Skeletal muscle tissue (tissue), 4 donors: ENCODE data around the gene TUBB4A. TPM values are rescaled to one million over a fixed set of nuclear protein-coding genes. Genes with fewer than 3 reads are reported as not detected.

Source experiments
- H3K27ac ChIP-seq: one replicate; pipeline ENCODE4 v1.7.0; 2013; ENCODE audit warnings: mild to moderate bottlenecking, low read depth, low read length, inconsistent platforms
- H3K27me3 ChIP-seq, 3 donors: one replicate each; pipeline ENCODE4 v1.7.0; 2013; ENCODE audit warnings: low read length in 3 of 3; ENCODE audit not compliant: control insufficient read depth in 3 of 3, insufficient read depth in 3 of 3
- H3K36me3 ChIP-seq, 3 donors: one replicate each; pipeline ENCODE4 v1.7.0; 2013; ENCODE audit warnings: low read length in 3 of 3; ENCODE audit not compliant: control insufficient read depth in 3 of 3, insufficient read depth in 3 of 3
- H3K4me1 ChIP-seq, 3 donors: one replicate each; pipeline ENCODE4 v1.7.0; 2013; ENCODE audit warnings: low read length in 3 of 3, mild to moderate bottlenecking in 3 of 3; ENCODE audit not compliant: control insufficient read depth in 3 of 3, insufficient read depth in 3 of 3
- H3K4me3 ChIP-seq, 3 donors: one replicate each; pipeline ENCODE4 v1.7.0; 2013; ENCODE audit warnings: low read length in 3 of 3
- H3K9ac ChIP-seq, 3 donors: one replicate each; pipeline ENCODE4 v1.7.0; 2013; ENCODE audit warnings: low read length in 3 of 3, mild to moderate bottlenecking in 3 of 3, moderate library complexity in 2 of 3, low read depth in 1 of 3
- H3K9me3 ChIP-seq, 3 donors: one replicate each; pipeline ENCODE4 v1.7.0; 2013; ENCODE audit warnings: low read length in 3 of 3; ENCODE audit not compliant: control insufficient read depth in 3 of 3
- total RNA-seq: library from RNA; depleted of rRNA; stranded (reverse); fragments of >200 nt; gene quantifications from one replicate; pipeline ENCODE4 v1.2.3, GENCODE V29; 2014
- donor health status: Osteomylitis.

TUBB4A gene
- total RNA-seq, 1 donor from 2014 or later: not detected

DNA sequence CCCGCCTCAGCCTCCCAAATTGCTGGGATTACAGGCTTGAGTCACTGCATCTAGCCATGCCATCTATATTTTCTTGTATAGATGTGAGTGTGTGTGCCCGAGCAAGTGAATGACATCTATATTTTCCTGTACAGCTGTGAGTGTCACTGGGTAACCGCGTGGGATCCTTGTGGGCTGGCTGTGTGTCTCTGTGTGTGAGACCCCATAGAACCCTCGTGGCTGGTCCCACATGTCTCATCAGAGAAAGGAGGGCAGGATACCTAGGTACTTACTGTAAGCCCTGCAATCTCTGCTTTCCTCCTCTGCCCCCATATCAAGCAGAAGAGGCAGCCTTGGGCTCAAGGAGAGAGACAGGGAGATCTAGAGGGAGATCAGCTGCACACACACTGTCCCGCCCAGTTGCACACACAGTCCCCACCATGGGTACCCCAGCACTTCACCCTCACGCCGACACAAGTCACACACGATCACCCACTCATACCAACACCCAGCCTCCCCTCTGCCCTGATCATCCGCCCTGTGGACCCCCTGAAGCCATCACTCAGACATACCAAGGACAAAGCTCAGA is 21.2 kb downstream of the TUBB4A start:
- peaks cover 31 to 37% (median 31%) of the 10 kb centered on the region in 3 donors for H3K27me3 ChIP-seq
- peaks cover 0 to 4% (median 2%) of the 10 kb centered on the region in 3 donors for H3K4me1 ChIP-seq
- H3K9ac ChIP-seq: peak overlapping the region in 1 of 3 donors; percentile 38

GRCh38 chr19:6479836-6480398 is 22.2 kb downstream of the TUBB4A start:
- no peak overlapping the region for H3K4me3 ChIP-seq
- H3K4me1 ChIP-seq: peaks cover 0 to 5% (median 4%) of the 10 kb centered on the region in 3 donors
- H3K9me3 ChIP-seq: no peaks in the 10 kb centered on the region
- no peak overlapping the region for H3K27ac ChIP-seq
- H3K9ac ChIP-seq: no peak overlapping the region
- peaks cover 41 to 47% (median 42%) of the 10 kb centered on the region in 3 donors for H3K27me3 ChIP-seq
- no peaks in the 10 kb centered on the region for H3K36me3 ChIP-seq

More for the DNA sequence above, 21.2 kb downstream of the TUBB4A start:
- no peaks in the 10 kb centered on the region for H3K36me3 ChIP-seq
- H3K9me3 ChIP-seq: no peaks in the 10 kb centered on the region
- H3K27ac ChIP-seq: no peak overlapping the region
- peak overlapping the region in 1 of 3 donors; percentile 19 for H3K4me3 ChIP-seq

DNA sequence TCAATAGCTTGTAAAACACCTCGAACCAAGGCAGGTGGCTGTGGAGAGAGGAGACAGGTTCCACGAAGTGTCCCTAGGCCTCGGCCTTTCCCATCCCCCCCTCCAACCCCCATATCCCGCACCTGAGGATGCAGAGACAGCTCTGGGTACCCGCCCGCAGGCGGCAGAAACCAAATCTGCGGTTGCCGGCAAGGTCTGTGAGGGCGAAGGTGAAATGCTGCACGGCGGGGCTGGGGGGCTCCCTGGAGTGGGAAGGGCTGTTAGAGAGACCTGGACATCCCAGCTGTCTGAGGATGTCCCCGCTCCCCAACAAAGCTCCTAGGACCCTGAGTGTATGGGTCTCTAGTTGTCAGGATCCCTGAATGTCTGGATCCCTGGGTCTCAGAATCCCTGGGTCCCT is 23.3 kb downstream of the TUBB4A start:
- Histone ChIP-seq H3K36me3 (no peaks in the 10 kb centered on the region), H3K27ac (no peak overlapping the region), H3K9me3 (no peaks in the 10 kb centered on the region), H3K4me3 (no peak overlapping the region), H3K4me1 (peaks cover 0 to 5% (median 4%) of the 10 kb centered on the region in 3 donors), H3K9ac (no peak overlapping the region), H3K27me3 (peaks cover 46 to 49% (median 47%) of the 10 kb centered on the region in 3 donors)

- Histone ChIP-seq H3K4me1 (peaks cover 0 to 5% (median 4%) of the 10 kb centered on the region in 3 donors), H3K36me3 (no peaks in the 10 kb centered on the region), H3K9ac (no peak overlapping the region), H3K27me3 (peaks cover 36 to 49% (median 46%) of the 10 kb centered on the region in 3 donors), H3K9me3 (no peaks in the 10 kb centered on the region), H3K27ac (no peak overlapping the region), H3K4me3 (no peak overlapping the region)
These were observed 25.1 kb downstream of the TUBB4A start for GRCh38 chr19:6476896-6477431.

DNA sequence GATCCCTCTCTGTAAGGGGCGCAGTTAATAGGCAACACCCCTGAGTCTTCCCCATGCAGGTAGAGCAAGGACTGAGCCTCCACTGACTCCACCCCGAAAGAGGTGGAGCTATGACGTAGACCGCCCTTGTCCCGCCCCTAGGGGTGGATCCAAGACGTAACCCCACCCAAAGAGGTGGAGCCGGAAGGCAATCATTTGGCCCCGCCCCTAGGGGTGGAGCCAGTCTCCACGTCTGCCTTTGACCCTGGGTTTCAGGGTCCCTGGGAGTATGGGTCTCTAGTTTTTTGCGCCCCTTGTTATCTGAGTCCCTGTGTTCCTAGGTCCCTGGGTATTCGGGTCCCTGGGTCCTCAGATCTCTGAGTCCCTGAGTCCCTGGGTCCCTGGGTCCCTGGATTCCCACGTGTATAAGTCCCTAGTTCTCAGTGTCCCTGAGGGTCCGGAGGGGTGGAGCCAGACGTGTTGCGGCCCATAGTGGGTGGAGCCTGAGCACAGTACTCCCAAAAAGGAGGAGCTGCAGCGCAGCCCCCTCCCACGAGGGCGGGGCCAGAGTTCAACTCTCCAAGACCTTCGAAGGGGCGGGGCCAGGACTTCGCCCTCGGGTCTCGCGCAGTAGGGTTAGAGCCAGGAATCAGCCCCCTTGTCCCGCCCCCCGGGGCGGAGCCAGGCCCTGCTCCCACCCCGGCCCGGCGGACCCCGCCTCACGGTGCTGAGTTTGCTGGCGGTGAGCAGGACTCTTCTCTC is 25.8 kb downstream of the TUBB4A start:
- Histone ChIP-seq H3K9me3 (no peaks in the 10 kb centered on the region), H3K4me1 (peaks cover 0 to 5% (median 4%) of the 10 kb centered on the region in 3 donors), H3K36me3 (no peaks in the 10 kb centered on the region), H3K27me3 (peaks cover 34 to 47% (median 46%) of the 10 kb centered on the region in 3 donors), H3K27ac (no peak overlapping the region), H3K9ac (no peak overlapping the region), H3K4me3 (no peak overlapping the region)

GRCh38 chr19:6475321-6476108 is 26.6 kb downstream of the TUBB4A start:
- peaks cover 0 to 5% (median 4%) of the 10 kb centered on the region in 3 donors for H3K4me1 ChIP-seq
- no peak overlapping the region for H3K4me3 ChIP-seq
- H3K9me3 ChIP-seq: no peaks in the 10 kb centered on the region
- no peak overlapping the region for H3K9ac ChIP-seq
- H3K36me3 ChIP-seq: no peaks in the 10 kb centered on the region
- H3K27ac ChIP-seq: no peak overlapping the region
- H3K27me3 ChIP-seq: peaks cover 28 to 44% (median 39%) of the 10 kb centered on the region in 3 donors

GRCh38 chr19:6473647-6474046 is 28.5 kb downstream of the TUBB4A start:
- Histone ChIP-seq H3K9me3 (no peaks in the 10 kb centered on the region), H3K4me1 (peaks cover 0 to 5% (median 4%) of the 10 kb centered on the region in 3 donors), H3K4me3 (no peak overlapping the region), H3K27ac (no peak overlapping the region), H3K27me3 (peaks cover 24 to 31% (median 28%) of the 10 kb centered on the region in 3 donors), H3K9ac (no peak overlapping the region), H3K36me3 (no peaks in the 10 kb centered on the region)

GRCh38 chr19:6472713-6473112 is 29.4 kb downstream of the TUBB4A start:
- Histone ChIP-seq H3K27ac (no peak overlapping the region), H3K27me3 (peaks cover 28 to 31% (median 30%) of the 10 kb centered on the region in 3 donors), H3K9me3 (no peaks in the 10 kb centered on the region), H3K9ac (no peak overlapping the region), H3K4me1 (peaks cover 0 to 5% (median 4%) of the 10 kb centered on the region in 3 donors), H3K36me3 (no peaks in the 10 kb centered on the region), H3K4me3 (no peak overlapping the region)

DNA sequence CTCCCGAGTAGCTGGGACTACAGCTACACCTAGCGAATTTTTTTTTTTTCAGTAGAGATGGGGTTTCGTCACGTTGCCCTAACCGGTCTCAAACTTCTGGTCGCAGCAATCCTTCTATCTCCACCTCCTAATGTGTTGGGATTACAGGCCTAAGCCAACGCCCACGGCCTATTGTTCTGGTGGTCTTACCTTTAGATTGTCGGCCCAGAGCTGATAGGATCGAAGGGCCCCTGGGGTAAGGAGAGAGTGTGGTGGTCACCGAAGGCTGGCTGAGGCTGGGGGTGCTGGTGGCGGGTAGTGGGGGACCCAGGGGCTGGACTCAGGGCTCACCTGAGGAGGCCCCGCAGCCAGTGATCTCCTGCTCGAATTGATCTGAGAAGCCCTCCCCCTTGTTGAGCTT is 31.0 kb downstream of the TUBB4A start:
- Histone ChIP-seq H3K4me3 (no peak overlapping the region), H3K9ac (no peak overlapping the region), H3K36me3 (no peaks in the 10 kb centered on the region), H3K27ac (no peak overlapping the region), H3K27me3 (peaks cover 16 to 19% (median 19%) of the 10 kb centered on the region in 3 donors), H3K9me3 (no peaks in the 10 kb centered on the region), H3K4me1 (peaks cover 0 to 3% (median 2%) of the 10 kb centered on the region in 3 donors)
